ENCODE results near the gene NOX3.

NOX3 gene

GRCh38 chr6:155441112-155441465, 14.6 kb downstream of the NOX3 start:
- H3K27ac ChIP-seq = no peak overlapping the region
- TF ChIP-seq CTCF (conservative IDR thresholded peaks at IDR 0.05) = no peak
- TF ChIP-seq ZFX (IDR thresholded peaks at IDR 0.05) = no peak

- no peak for TF ChIP-seq ZFX (IDR thresholded peaks at IDR 0.05)
- no peak for TF ChIP-seq CTCF (conservative IDR thresholded peaks at IDR 0.05)
- H3K27ac ChIP-seq = no peak overlapping the region
Observed at GRCh38 chr6:155440398-155441111, 15.1 kb downstream of the NOX3 start.

GRCh38 chr6:155439376-155439775, 16.3 kb downstream of the NOX3 start:
- TF ChIP-seq CTCF (conservative IDR thresholded peaks at IDR 0.05) (no peak), ZFX (IDR thresholded peaks at IDR 0.05) (no peak)
- H3K27ac ChIP-seq = no peak overlapping the region

- TF ChIP-seq ZFX (IDR thresholded peaks at IDR 0.05) = no peak
- no peak for TF ChIP-seq CTCF (conservative IDR thresholded peaks at IDR 0.05)
- H3K27ac ChIP-seq = no peak overlapping the region
Observed at GRCh38 chr6:155436981-155437749, 18.5 kb downstream of the NOX3 start.

- H3K27ac ChIP-seq = no peak overlapping the region
- no peak for TF ChIP-seq CTCF (conservative IDR thresholded peaks at IDR 0.05)
- no peak for TF ChIP-seq ZFX (IDR thresholded peaks at IDR 0.05)
Observed at GRCh38 chr6:155434829-155435423, 20.7 kb downstream of the NOX3 start.

GRCh38 chr6:155434096-155434495, 21.5 kb downstream of the NOX3 start:
- TF ChIP-seq ZFX (IDR thresholded peaks at IDR 0.05) = no peak
- TF ChIP-seq CTCF (conservative IDR thresholded peaks at IDR 0.05) = no peak

DNA sequence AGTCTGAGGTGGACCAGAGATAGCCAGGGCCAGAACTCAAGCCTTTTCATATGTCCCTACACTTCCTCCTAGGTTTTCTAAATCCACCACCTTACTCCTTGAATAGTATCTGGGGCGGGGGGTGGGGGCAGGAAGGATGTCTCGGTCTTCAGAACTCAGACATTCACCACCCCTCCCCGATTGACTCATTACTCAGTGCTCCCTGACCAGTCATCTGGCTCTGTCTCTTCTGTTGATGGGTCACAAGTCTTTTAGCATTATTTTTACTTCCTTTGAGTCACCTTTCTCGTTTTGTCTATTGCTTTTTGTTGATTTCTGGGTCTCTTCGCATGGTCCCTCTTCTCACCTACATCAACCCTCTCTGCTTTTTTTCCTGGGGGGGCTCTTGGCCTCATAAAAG, 23.3 kb downstream of the NOX3 start:
- TF ChIP-seq ZFX (IDR thresholded peaks at IDR 0.05) (no peak), CTCF (conservative IDR thresholded peaks at IDR 0.05) (no peak)

More at GRCh38 chr6:155434096-155434495, 21.5 kb downstream of the NOX3 start:
- no peak overlapping the region for H3K27ac ChIP-seq

More for the DNA sequence above, 23.3 kb downstream of the NOX3 start:
- no peak overlapping the region for H3K27ac ChIP-seq

All from C4-2B (cell line).